HepG2 (cell line): ENCODE data around the gene SOS2. TPM values are rescaled to one million over a fixed set of nuclear protein-coding genes. Genes with fewer than 3 reads are reported as not detected.

Experiments
- GATA4 ChIP-seq: sonication (generic); IDR thresholded peaks from 2 replicates; pipeline ENCODE4 v1.6.1; 2016; ENCODE audit warnings: antibody characterized with exemption, low read depth, borderline replicate concordance
- HMGA1 ChIP-seq: sonication (generic); formaldehyde crosslinking; conservative IDR thresholded peaks from 2 replicates; pipeline ENCODE4 v1.4.0; 2020; ENCODE audit warnings: missing genetic modification reagents
- HNF1B ChIP-seq: sonication (generic); formaldehyde crosslinking; IDR thresholded peaks from 2 replicates; pipeline ENCODE4 v1.5.1; 2020; ENCODE audit warnings: mild to moderate bottlenecking, moderate library complexity, missing genetic modification reagents
- MLLT10 ChIP-seq: sonication (generic); formaldehyde crosslinking; IDR thresholded peaks from 2 replicates; pipeline ENCODE4 v1.4.0; 2020; ENCODE audit warnings: missing genetic modification reagents
- MTERF4 ChIP-seq: sonication (generic); formaldehyde crosslinking; IDR thresholded peaks from 2 replicates; pipeline ENCODE4 v1.8.0; 2023; ENCODE audit warnings: mild to moderate bottlenecking, missing genetic modification reagents
- RAD51 ChIP-seq: fragments of 450-650 bp; IDR thresholded peaks from 2 replicates; pipeline ENCODE4 v1.6.1; 2016; ENCODE audit warnings: borderline replicate concordance
- STAT5B ChIP-seq: sonication (generic); formaldehyde crosslinking; IDR thresholded peaks from 2 replicates; pipeline ENCODE4 v1.4.0; 2020; ENCODE audit warnings: missing genetic modification reagents
- ZBTB1 ChIP-seq: sonication (generic); formaldehyde crosslinking; IDR thresholded peaks from 2 replicates; pipeline ENCODE4 v1.4.0; 2020; ENCODE audit warnings: missing genetic modification reagents, borderline replicate concordance
- ZMAT3 ChIP-seq: sonication (generic); formaldehyde crosslinking; conservative IDR thresholded peaks from 2 replicates; pipeline ENCODE4 v1.7.0; 2021; ENCODE audit warnings: missing genetic modification reagents
- ZNF7 ChIP-seq: IDR thresholded peaks from 2 replicates; pipeline ENCODE4 v1.6.1; 2016; ENCODE audit warnings: missing biosample characterization, missing genetic modification reagents
- polyA plus RNA-seq, 8 experiments: library from polyadenylated mRNA; depleted of rRNA in 3 of 8; stranded (reverse) in 7 of 8; unstranded in 1 of 8; fragments of >200 nt; fragmentation: Illumina TruSeq in 4 of 8; extraction: Trizol in 4 of 8; gene quantifications; 2 replicates each; pipeline versions ENCODE4 v1.2.1 to v1.2.3, GENCODE V29; 2011 to 2016; ENCODE audit warnings: low read depth in 4 of 8, missing spikeins in 1 of 8, mixed read lengths in 1 of 8; ENCODE audit not compliant: insufficient read depth in 1 of 8
- total RNA-seq, 5 experiments: library from RNA; depleted of rRNA; stranded (reverse); fragments of >200 nt; fragmentation: Illumina TruSeq; extraction: Trizol; gene quantifications; 2 replicates each; pipeline ENCODE4 v1.2.3, GENCODE V29; 2016; ENCODE audit warnings: low read depth in 1 of 5
- TF ChIP-seq, protein P1 (sequence below): sonication (generic); formaldehyde crosslinking; conservative IDR thresholded peaks from 2 replicates; pipeline ENCODE4 v1.4.0; 2020; ENCODE audit warnings: missing genetic modification reagents
- TF ChIP-seq, protein P2 (sequence below): sonication (generic); formaldehyde crosslinking; IDR thresholded peaks from 2 replicates; pipeline ENCODE4 v1.4.0; 2020; ENCODE audit warnings: missing genetic modification reagents, borderline replicate concordance
- TF ChIP-seq, protein P3 (sequence below): sonication (generic); formaldehyde crosslinking; conservative IDR thresholded peaks from 2 replicates; pipeline ENCODE4 v1.8.0; 2022; ENCODE audit warnings: mild to moderate bottlenecking, moderate library complexity, missing genetic modification reagents
- TF ChIP-seq, protein P4 (sequence below): sonication (generic); formaldehyde crosslinking; IDR thresholded peaks from 2 replicates; pipeline ENCODE4 v1.8.0; 2022; ENCODE audit warnings: missing genetic modification reagents, low read depth, mild to moderate bottlenecking, borderline replicate concordance
- TF ChIP-seq, protein P5 (sequence below): fragments of 450-650 bp; IDR thresholded peaks from 2 replicates; pipeline ENCODE4 v1.6.1; 2017

The SOS2 gene
- total and polyA plus RNA-seq, 2 of the 13 experiments (the other 11 are each of a cell fraction or from before 2014, with no cell fraction given), result 9.3 to 12.1 TPM

DNA sequence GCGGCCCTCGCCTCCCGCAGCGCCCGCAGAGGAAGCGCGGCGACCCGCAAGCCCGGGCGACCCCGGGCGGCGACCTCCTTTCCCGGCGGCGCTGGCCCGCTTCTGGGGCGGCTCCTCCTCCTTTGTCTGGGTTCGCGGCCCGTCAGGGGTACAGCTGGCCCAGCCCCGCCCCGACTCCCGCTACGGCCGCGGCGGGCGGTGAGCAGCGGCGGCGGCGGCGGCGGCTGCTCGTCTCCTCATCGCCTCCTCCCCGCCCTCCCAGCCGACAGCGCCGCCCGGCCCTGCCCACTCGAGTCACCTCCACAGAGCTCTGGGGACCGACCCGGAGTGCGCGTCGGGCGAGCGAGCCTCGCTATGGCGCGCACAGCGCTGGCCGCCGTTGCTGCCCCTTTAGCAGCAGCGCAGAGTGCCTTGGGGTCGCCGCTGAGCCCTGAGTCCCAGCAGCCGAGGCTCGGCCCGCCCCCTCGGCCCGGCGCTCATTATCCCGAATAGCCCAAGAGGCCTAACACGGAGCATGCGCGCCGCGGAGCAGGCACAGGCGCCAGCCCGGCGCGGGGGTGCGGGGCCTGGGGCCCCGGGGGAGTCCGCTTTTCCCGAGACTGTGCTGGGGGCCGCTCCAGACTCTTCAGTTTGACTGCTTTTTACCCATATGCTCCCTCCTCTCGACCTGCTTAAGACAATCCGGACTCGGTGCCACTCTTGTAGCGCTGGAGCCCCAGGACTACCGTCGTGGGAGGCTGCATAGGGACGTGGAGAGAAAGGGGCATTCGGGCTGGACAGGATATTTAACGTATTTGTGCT is at the start of gene SOS2 (continued):
- TF ChIP-seq, protein P1, sequence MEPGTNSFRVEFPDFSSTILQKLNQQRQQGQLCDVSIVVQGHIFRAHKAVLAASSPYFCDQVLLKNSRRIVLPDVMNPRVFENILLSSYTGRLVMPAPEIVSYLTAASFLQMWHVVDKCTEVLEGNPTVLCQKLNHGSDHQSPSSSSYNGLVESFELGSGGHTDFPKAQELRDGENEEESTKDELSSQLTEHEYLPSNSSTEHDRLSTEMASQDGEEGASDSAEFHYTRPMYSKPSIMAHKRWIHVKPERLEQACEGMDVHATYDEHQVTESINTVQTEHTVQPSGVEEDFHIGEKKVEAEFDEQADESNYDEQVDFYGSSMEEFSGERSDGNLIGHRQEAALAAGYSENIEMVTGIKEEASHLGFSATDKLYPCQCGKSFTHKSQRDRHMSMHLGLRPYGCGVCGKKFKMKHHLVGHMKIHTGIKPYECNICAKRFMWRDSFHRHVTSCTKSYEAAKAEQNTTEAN (CRISPR knock-in tag), result no peak; the same call in 1 of the 2 replicates
- TF ChIP-seq STAT5B, result no peak
- TF ChIP-seq HNF1B (CRISPR knock-in tag), result no peak
- TF ChIP-seq RAD51, result no peak
- TF ChIP-seq MTERF4 (CRISPR knock-in tag), result peak; percentile 61; the same call in 1 of the 2 replicates
- TF ChIP-seq GATA4, result peak; percentile 35; the same call in 1 of the 2 replicates
- TF ChIP-seq, protein P2, sequence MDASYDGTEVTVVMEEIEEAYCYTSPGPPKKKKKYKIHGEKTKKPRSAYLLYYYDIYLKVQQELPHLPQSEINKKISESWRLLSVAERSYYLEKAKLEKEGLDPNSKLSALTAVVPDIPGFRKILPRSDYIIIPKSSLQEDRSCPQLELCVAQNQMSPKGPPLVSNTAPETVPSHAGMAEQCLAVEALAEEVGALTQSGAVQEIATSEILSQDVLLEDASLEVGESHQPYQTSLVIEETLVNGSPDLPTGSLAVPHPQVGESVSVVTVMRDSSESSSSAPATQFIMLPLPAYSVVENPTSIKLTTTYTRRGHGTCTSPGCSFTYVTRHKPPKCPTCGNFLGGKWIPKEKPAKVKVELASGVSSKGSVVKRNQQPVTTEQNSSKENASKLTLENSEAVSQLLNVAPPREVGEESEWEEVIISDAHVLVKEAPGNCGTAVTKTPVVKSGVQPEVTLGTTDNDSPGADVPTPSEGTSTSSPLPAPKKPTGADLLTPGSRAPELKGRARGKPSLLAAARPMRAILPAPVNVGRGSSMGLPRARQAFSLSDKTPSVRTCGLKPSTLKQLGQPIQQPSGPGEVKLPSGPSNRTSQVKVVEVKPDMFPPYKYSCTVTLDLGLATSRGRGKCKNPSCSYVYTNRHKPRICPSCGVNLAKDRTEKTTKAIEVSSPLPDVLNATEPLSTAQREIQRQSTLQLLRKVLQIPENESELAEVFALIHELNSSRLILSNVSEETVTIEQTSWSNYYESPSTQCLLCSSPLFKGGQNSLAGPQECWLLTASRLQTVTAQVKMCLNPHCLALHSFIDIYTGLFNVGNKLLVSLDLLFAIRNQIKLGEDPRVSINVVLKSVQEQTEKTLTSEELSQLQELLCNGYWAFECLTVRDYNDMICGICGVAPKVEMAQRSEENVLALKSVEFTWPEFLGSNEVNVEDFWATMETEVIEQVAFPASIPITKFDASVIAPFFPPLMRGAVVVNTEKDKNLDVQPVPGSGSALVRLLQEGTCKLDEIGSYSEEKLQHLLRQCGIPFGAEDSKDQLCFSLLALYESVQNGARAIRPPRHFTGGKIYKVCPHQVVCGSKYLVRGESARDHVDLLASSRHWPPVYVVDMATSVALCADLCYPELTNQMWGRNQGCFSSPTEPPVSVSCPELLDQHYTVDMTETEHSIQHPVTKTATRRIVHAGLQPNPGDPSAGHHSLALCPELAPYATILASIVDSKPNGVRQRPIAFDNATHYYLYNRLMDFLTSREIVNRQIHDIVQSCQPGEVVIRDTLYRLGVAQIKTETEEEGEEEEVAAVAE (CRISPR knock-in tag), result no peak
- TF ChIP-seq MLLT10 (CRISPR knock-in tag), result no peak
- TF ChIP-seq, protein P3, sequence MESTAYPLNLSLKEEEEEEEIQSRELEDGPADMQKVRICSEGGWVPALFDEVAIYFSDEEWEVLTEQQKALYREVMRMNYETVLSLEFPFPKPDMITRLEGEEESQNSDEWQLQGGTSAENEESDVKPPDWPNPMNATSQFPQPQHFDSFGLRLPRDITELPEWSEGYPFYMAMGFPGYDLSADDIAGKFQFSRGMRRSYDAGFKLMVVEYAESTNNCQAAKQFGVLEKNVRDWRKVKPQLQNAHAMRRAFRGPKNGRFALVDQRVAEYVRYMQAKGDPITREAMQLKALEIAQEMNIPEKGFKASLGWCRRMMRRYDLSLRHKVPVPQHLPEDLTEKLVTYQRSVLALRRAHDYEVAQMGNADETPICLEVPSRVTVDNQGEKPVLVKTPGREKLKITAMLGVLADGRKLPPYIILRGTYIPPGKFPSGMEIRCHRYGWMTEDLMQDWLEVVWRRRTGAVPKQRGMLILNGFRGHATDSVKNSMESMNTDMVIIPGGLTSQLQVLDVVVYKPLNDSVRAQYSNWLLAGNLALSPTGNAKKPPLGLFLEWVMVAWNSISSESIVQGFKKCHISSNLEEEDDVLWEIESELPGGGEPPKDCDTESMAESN (CRISPR knock-in tag), result peak; percentile 60; the same call in 1 of the 2 replicates
- TF ChIP-seq ZMAT3 (CRISPR knock-in tag), result no peak; the same call in 1 of the 2 replicates
- TF ChIP-seq, protein P4, sequence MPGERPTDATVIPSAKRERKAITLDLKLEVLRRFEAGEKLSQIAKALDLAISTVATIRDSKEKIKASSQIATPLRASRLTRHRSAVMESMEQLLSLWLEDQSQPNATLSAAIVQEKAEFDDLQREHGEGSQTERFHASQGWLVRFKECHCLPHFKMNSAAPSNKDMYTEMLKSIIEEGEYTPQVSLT (CRISPR knock-in tag), result no peak
- TF ChIP-seq, protein P5, sequence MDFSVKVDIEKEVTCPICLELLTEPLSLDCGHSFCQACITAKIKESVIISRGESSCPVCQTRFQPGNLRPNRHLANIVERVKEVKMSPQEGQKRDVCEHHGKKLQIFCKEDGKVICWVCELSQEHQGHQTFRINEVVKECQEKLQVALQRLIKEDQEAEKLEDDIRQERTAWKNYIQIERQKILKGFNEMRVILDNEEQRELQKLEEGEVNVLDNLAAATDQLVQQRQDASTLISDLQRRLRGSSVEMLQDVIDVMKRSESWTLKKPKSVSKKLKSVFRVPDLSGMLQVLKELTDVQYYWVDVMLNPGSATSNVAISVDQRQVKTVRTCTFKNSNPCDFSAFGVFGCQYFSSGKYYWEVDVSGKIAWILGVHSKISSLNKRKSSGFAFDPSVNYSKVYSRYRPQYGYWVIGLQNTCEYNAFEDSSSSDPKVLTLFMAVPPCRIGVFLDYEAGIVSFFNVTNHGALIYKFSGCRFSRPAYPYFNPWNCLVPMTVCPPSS, result no peak
- TF ChIP-seq ZNF7 (CRISPR knock-in tag), result no peak
- no peak for TF ChIP-seq ZBTB1 (CRISPR knock-in tag)
- no peak for TF ChIP-seq HMGA1 (CRISPR knock-in tag)
